HepG2 (cell line): ENCODE results near the gene GRIK2.

Source experiments
- CHD2 ChIP-seq: IDR thresholded peaks from 2 replicates; pipeline ENCODE4 v1.6.1; 2011; ENCODE audit warnings: low read depth, low read length, improper control_type of control experiment
- KMT2A ChIP-seq: sonication (generic); formaldehyde crosslinking; IDR thresholded peaks from 2 replicates; pipeline ENCODE4 v1.4.0; 2020; ENCODE audit warnings: missing genetic modification reagents
- SP1 ChIP-seq, 2 experiments: fragments of 450-650 bp in 1 of 2; sonication (generic) in 1 of 2; formaldehyde crosslinking in 1 of 2; IDR thresholded peaks; 2 replicates each; pipeline versions ENCODE4 v1.4.0 to v1.6.1; 2016 to 2020; ENCODE audit warnings: missing genetic modification reagents in 1 of 2
- SRSF9 ChIP-seq: fragments of 200-400 bp; formaldehyde crosslinking; IDR thresholded peaks from 2 replicates; pipeline ENCODE4 v1.6.1; 2018; ENCODE audit warnings: borderline replicate concordance, mild to moderate bottlenecking, low read depth, low read length; ENCODE audit not compliant: insufficient read depth, poor library complexity, severe bottlenecking
- TBX3 ChIP-seq: fragments of 450-650 bp; IDR thresholded peaks from 2 replicates; pipeline ENCODE4 v1.6.1; 2017; ENCODE audit warnings: antibody characterized with exemption, mild to moderate bottlenecking, inconsistent platforms, borderline replicate concordance
- XRCC5 ChIP-seq: fragments of 200-400 bp; formaldehyde crosslinking; optimal IDR thresholded peaks from 2 replicates; pipeline ENCODE3; 2017; ENCODE audit warnings: mild to moderate bottlenecking, low read length
- ZMAT3 ChIP-seq: sonication (generic); formaldehyde crosslinking; conservative IDR thresholded peaks from 2 replicates; pipeline ENCODE4 v1.7.0; 2021; ENCODE audit warnings: missing genetic modification reagents
- ZNF549 ChIP-seq: sonication (generic); formaldehyde crosslinking; IDR thresholded peaks from 2 replicates; pipeline ENCODE4 v1.5.0; 2020; ENCODE audit warnings: missing genetic modification reagents
- ZNF670 ChIP-seq: sonication (generic); formaldehyde crosslinking; IDR thresholded peaks from 2 replicates; pipeline ENCODE4 v1.8.0; 2022; ENCODE audit warnings: mild to moderate bottlenecking, missing genetic modification reagents, borderline replicate concordance
- TF ChIP-seq, protein P1 (sequence below): sonication (generic); formaldehyde crosslinking; IDR thresholded peaks from 2 replicates; pipeline ENCODE4 v1.5.0; 2020; ENCODE audit warnings: mild to moderate bottlenecking, missing genetic modification reagents, moderate library complexity
- TF ChIP-seq, protein P2 (sequence below): sonication (generic); formaldehyde crosslinking; IDR thresholded peaks from 2 replicates; pipeline ENCODE4 v1.4.0; 2020; ENCODE audit warnings: missing genetic modification reagents
- TF ChIP-seq, protein P3 (sequence below): IDR thresholded peaks from 2 replicates; pipeline ENCODE4 v1.6.1; 2012; ENCODE audit warnings: low read length, improper control_type of control experiment
- TF ChIP-seq, protein P4 (sequence below): fragments of 450-650 bp; IDR thresholded peaks from 2 replicates; pipeline ENCODE4 v1.6.1; 2017; ENCODE audit warnings: mild to moderate bottlenecking

DNA sequence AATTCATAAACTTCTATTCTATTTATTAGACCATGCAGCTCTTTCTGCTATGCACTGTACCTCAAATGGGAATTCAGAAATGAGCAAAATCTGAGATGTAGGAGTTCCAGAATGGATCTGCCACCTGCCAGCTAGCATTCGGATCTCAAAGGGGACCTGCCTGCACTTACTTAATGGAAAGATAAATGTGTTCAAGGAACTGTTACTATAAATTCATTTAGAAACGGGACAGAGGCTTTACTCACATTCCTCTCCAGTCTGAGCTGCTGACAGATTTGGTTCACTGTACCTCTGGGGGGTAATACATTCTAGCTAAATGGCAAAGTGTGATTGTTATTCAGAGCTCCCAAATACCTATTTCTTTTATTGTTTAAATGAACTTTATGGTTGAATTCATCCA lies 384.1 kb downstream of the GRIK2 start:
- TF ChIP-seq KMT2A, result no peak
- TF ChIP-seq SP1 (IDR thresholded peaks at IDR 0.05), result no peak
- no peak for TF ChIP-seq SP1 (CRISPR knock-in tag; IDR thresholded peaks at IDR 0.05)
- no peak for TF ChIP-seq XRCC5
- TF ChIP-seq, protein P1, sequence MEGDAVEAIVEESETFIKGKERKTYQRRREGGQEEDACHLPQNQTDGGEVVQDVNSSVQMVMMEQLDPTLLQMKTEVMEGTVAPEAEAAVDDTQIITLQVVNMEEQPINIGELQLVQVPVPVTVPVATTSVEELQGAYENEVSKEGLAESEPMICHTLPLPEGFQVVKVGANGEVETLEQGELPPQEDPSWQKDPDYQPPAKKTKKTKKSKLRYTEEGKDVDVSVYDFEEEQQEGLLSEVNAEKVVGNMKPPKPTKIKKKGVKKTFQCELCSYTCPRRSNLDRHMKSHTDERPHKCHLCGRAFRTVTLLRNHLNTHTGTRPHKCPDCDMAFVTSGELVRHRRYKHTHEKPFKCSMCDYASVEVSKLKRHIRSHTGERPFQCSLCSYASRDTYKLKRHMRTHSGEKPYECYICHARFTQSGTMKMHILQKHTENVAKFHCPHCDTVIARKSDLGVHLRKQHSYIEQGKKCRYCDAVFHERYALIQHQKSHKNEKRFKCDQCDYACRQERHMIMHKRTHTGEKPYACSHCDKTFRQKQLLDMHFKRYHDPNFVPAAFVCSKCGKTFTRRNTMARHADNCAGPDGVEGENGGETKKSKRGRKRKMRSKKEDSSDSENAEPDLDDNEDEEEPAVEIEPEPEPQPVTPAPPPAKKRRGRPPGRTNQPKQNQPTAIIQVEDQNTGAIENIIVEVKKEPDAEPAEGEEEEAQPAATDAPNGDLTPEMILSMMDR (CRISPR knock-in tag), result no peak
- no peak for TF ChIP-seq TBX3
- TF ChIP-seq, protein P2, sequence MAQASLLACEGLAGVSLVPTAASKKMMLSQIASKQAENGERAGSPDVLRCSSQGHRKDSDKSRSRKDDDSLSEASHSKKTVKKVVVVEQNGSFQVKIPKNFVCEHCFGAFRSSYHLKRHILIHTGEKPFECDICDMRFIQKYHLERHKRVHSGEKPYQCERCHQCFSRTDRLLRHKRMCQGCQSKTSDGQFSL (CRISPR knock-in tag), result no peak
- TF ChIP-seq ZNF549 (CRISPR knock-in tag), result no peak
- TF ChIP-seq, protein P3, sequence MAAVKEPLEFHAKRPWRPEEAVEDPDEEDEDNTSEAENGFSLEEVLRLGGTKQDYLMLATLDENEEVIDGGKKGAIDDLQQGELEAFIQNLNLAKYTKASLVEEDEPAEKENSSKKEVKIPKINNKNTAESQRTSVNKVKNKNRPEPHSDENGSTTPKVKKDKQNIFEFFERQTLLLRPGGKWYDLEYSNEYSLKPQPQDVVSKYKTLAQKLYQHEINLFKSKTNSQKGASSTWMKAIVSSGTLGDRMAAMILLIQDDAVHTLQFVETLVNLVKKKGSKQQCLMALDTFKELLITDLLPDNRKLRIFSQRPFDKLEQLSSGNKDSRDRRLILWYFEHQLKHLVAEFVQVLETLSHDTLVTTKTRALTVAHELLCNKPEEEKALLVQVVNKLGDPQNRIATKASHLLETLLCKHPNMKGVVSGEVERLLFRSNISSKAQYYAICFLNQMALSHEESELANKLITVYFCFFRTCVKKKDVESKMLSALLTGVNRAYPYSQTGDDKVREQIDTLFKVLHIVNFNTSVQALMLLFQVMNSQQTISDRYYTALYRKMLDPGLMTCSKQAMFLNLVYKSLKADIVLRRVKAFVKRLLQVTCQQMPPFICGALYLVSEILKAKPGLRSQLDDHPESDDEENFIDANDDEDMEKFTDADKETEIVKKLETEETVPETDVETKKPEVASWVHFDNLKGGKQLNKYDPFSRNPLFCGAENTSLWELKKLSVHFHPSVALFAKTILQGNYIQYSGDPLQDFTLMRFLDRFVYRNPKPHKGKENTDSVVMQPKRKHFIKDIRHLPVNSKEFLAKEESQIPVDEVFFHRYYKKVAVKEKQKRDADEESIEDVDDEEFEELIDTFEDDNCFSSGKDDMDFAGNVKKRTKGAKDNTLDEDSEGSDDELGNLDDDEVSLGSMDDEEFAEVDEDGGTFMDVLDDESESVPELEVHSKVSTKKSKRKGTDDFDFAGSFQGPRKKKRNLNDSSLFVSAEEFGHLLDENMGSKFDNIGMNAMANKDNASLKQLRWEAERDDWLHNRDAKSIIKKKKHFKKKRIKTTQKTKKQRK, result no peak
- TF ChIP-seq CHD2, result no peak
- TF ChIP-seq SRSF9, result no peak
- no peak for TF ChIP-seq ZMAT3 (CRISPR knock-in tag)
- TF ChIP-seq ZNF670 (CRISPR knock-in tag), result no peak
- TF ChIP-seq, protein P4, sequence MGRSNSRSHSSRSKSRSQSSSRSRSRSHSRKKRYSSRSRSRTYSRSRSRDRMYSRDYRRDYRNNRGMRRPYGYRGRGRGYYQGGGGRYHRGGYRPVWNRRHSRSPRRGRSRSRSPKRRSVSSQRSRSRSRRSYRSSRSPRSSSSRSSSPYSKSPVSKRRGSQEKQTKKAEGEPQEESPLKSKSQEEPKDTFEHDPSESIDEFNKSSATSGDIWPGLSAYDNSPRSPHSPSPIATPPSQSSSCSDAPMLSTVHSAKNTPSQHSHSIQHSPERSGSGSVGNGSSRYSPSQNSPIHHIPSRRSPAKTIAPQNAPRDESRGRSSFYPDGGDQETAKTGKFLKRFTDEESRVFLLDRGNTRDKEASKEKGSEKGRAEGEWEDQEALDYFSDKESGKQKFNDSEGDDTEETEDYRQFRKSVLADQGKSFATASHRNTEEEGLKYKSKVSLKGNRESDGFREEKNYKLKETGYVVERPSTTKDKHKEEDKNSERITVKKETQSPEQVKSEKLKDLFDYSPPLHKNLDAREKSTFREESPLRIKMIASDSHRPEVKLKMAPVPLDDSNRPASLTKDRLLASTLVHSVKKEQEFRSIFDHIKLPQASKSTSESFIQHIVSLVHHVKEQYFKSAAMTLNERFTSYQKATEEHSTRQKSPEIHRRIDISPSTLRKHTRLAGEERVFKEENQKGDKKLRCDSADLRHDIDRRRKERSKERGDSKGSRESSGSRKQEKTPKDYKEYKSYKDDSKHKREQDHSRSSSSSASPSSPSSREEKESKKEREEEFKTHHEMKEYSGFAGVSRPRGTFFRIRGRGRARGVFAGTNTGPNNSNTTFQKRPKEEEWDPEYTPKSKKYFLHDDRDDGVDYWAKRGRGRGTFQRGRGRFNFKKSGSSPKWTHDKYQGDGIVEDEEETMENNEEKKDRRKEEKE, result no peak
